GM18502 (cell line): Measurements from ENCODE around the gene UNC13A.

Experiments used
- ATAC-seq: cut with Tn5 transposase; IDR thresholded peaks from one replicate; pipeline ENCODE4 v1.9.1; 2021; ENCODE audit warnings: mild to moderate bottlenecking; ENCODE audit not compliant: unreplicated experiment, poor library complexity

Gene UNC13A

GRCh38 chr19:17632577-17632976 lies 55.6 kb downstream of the UNC13A start:
- no peak for ATAC-seq

DNA sequence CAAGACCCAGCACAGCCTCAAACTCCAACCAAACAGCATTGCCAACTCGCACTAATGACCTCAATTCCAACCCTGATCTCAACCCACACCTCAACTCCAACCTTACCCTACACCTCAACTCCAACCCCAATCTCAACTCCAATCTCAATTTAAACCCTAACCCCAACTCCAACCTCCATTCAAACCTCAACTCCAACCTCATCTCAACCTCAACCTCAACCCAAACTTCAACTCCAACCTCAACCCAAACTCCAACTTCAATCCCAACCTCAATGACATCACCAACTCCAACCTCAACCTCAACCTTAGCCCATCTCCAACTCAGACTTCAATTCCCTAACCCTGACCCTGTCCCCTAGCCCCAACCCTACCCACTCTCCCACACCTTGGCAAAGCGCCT lies 58.4 kb downstream of the UNC13A start:
- ATAC-seq, result no peak

DNA sequence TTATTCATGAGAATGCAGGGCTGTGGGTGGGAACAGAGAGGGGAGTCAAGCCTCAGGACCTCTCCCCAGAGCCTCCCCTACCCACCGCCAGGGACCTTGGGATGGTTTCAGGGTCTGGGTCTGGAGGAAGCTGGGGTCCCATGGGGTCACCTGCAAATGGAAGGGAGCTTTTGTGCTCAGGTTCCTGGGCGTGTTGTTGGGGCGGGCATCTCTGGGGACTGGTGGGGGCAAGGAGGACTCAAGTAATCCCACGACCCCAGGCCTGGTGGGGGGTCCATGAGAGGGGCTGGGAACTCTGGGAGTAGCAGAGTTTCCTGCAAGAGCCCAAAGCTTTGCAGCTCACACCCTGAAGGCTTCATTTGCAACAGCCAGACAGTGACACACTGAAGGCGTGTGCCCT lies 60.2 kb downstream of the UNC13A start:
- no peak for ATAC-seq

DNA sequence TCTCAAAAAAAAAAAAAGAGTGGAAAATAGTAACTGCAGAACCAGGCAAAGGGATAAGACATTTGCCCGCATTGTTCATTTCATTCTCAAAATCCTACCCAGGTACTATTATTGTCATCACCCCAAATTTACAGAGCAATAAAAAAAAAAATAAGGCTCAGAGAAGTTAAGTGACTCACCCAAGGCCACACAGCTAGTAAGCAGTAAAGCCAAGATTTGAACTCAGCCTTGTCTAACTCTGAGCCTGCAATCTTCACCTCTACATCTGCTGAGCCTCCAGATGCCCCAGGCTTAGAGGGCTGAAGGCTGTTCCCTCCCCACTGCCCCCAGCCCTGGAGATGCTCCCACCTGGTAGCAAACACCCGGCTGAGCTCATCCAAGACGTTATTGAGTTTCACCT lies 61.0 kb downstream of the UNC13A start:
- ATAC-seq, result no peak

DNA sequence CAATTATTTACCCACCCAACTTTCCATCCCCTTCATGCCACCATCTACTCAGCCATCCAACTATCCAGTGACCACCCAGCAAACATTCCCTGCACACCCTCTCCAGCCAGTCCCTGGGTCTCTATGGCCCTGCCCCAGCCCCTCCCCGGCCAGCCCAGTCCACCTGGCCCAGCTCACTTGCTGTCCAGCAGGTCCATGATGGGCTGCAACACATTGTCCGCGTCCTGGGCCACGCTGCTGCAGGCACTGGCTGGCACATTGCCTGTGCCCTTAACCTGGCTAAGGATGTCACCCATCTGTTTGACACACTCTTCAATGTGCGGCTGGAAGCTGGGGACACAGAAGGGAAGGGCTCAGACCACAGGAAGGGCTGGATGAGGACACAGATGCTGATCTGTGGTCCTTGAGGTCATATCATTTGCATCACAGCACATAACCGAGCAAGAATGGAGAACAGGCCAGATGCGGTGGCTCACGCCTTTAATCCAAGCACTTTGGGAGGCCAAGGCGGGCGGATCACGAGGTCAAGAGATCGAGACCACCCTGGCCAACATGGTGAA lies 61.6 kb downstream of the UNC13A start:
- no peak for ATAC-seq

GRCh38 chr19:17625980-17626379 lies 62.2 kb downstream of the UNC13A start:
- ATAC-seq, result no peak

DNA sequence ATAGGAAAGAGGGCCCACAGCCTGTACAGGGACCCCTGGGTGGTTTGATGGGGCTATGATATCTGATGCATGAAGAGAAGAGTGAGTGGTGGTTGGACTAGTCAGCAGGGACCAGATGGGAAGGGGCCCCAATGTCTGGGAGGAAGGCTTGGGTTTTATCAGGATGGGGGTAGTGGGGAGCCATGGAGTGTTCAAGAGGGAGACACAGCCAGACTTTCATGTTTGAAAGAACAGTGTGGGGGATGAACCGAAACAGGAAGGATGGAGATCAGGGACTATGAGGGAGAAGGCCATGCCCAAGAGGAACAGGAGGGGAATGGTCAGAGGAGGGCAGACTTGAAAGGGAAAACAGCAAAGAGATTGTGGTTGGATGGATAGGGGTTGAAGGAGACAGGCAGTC lies 63.1 kb downstream of the UNC13A start:
- no peak for ATAC-seq

DNA sequence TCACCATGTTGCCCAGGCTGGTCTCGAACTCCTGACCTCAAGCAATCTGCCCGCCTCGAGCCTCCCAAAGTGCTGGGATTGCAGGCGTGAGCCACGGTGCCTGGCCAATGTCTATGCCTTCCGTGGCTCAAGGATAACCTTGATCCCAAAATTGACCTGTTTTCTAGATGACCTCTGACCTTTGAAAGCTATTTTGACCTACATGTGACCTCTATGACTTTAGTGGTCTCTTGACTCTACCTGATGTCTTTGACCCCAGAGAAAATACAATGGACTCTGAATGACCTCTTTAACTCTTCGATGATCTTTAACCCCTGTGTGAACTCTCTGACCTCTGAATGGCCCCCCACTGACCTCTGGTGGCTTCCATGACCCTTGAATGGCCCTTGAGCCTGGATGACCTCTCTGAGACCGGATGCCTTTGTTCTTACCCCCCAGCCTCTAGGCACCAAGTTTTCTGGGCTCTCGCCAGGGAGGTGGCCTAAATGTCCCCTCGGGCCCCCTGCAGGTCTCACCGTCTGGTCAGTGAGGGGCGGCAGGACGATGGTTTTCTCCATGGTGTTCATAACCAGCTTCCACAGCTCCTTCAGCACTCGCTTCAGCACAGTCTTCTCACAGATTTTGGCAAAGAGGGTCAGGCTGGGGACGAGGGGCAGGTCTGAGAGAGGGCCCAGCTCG lies 63.7 kb downstream of the UNC13A start:
- no peak for ATAC-seq

DNA sequence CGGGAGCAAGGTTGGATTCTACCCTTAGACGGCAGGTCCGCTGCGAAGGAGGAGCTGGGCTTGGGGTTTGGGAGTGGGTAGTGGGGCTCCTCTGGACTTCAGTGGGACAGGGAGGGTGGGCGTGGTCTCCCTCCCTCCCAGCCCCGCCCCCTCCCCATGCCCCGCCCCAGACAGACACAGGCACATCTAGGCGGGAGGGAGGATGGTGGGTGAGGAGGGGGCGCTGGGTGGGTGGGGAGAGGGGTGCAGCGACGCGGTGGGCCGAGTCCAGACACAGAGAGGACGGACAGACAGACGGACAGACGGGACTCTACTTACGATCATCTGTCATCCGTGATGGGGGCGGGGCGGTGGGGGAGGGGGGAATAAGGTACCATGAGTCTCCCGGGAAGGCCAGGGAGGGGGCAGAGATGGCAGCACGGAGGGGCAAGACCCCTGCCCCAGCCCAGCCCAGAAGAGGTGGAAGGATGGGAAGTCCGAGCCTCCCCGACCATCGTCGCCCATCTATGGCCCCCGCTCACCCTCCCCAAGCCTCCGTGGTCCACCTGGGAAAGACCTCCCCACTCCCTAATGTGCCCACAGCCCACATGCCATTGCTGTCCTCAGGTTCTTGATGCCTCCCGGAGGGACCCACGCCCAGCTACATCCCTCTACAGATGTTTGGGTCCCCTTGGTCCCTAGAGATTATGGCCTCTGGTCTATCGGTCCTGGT lies 64.8 kb downstream of the UNC13A start:
- no peak for ATAC-seq

DNA sequence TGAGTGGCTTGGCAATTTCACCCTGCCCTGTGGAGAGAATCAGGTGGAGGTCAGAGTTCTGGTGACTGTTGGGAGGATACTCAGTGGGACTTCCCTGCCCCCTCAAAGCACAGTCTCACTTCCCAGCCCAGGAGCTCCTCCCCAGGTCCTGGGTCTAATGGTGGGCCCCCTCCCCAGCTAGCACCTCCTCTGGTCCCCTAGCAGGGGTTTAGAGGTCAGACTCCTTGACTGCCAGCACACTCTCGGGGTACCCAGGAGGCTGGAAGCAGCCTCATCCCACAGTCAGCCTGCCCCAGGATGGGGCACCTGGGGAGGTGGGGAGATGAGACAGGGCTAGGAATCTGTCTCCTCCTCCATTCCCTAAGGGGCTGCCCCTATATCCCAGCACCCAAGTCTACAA lies 67.5 kb downstream of the UNC13A start:
- ATAC-seq, result no peak

DNA sequence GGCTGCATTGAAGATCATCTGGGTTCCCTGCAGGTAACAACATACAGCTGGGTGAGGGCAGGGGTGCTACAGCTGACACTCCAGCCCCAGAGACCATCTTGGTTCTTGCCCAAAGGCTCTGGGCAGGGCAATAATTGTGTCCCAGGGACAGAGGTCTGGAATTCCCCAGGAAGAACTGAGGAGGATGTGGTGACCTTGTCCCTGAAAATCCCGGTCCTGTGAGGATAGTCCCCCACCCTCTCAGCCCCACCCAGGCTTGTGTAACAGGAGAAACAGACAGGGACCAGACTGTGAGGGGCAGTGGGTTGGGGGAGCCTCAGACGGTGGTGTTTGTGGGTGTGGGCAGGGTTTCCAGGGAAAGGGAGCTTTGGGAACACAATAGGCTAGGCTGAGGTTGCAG lies 69.2 kb downstream of the UNC13A start:
- no peak for ATAC-seq

DNA sequence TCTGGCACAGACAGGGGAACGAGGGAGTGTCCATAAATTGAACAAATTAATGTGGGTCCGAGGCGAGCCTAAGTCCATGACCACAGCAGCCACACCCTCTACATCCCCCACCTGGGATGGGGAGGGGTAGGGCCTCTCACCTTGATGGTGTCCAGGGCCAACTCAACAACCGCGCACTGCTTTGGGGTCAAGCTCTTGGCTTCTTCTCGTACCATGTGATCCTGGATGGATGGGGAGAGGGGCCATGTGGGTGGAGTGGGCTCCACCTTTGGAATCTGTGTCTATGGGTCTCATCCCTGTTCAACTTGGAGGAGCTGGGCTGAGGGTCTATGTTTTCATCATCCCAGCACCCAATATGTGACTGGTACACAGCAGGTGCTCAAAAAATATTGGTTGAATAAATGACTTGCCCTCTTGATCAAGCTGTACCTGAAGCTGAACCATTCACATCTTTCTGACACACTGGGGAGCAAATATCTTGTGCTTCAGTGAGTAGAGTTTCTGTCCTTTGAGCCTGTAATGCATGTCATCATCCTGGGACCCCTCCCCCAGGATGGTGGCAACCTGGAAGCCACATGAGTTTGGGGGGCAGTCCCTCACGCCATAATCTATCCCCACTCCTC lies 69.8 kb downstream of the UNC13A start:
- ATAC-seq, result no peak

GRCh38 chr19:17617807-17618192 lies 70.4 kb downstream of the UNC13A start:
- ATAC-seq, result no peak

- no peak for ATAC-seq
These were observed 71.0 kb downstream of the UNC13A start for GRCh38 chr19:17616961-17617806.

- no peak for ATAC-seq
These were observed 71.5 kb downstream of the UNC13A start for GRCh38 chr19:17616686-17616960.

DNA sequence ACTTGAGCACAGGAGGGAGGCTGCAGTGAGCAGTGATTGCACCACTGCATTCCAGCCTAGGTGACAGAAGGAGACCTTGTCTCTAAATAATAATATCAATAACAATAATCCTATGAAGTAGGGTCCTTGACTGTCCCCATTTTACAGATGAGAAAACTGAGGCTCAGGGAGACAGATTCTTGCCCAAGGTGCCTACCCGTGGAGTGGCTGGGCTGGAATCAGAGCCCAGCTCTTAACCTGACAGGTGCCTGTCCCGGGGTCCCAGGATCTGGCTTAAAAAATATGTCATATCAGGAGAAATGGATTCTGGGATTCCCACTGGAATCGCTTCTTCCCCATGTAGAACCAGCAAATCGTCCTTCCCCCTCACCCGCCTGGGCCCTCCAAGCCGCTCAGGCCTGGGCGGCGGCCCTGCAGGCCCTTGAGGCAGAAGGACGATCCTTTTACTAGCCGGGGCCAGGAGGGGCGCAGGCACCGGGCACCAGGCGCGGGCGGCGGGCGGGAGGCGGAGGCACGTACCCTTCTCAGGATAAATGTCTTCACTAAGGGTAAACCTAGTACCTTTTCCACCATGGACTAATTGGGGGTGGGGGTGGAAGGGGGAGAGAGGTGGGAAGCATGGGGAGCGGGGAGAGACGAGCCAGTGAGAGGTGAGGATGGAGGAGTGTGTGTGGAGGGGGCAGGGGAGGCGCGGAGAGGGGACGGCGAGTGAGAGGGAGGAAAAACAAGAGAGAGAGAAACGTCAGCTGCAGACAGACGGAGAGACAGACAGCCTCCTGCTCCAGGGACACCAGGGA lies 72.1 kb downstream of the UNC13A start:
- ATAC-seq, result no peak

- ATAC-seq, result no peak
These were observed 73.7 kb downstream of the UNC13A start for GRCh38 chr19:17614476-17614875.

- no peak for ATAC-seq
These were observed 76.5 kb downstream of the UNC13A start for GRCh38 chr19:17611462-17612244.

DNA sequence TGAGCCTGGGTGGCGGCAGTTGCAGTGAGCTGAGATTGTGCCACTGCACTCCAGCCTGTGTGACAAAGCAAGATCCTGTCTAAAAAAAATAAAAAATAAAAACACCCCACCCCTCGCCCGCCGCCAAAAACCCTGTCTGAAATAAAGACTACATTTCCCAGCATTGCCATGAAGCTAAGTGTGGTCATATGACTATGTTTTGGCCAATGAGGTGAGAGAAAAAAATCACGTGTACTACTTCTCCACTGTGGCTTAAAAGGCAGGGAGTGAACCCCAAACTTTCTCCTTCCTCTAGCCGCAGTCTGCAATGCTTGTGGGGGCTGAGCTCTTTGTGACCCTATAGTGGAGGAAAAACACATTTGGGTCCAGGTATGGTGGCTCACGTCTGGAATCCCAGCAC lies 77.8 kb downstream of the UNC13A start:
- ATAC-seq, result no peak
